Measurements from ENCODE around the gene GSTK1. TPM values are rescaled to one million over a fixed set of nuclear protein-coding genes. Genes with fewer than 3 reads are reported as not detected.
"Not testable (repeated sequence)": the region's sequence is repeated elsewhere in the genome, so short reads cannot be mapped to it uniquely, and the experiment has no call there.

The GSTK1 gene
- 110 and 112 TPM in 2 replicates for total RNA-seq

- DNase-seq = peak; percentile 77
These were observed at the start of gene GSTK1 for GRCh38 chr7:143263266-143264195. TSS of gene GSTK1 (plus strand) at chr7:143263441. CDS start at chr7:143263514, 73 bp downstream.

GRCh38 chr7:143213478-143213877 lies 49.8 kb upstream of the GSTK1 start:
- DNase-seq = not testable (repeated sequence)

GRCh38 chr7:143214789-143215679 lies 48.2 kb upstream of the GSTK1 start:
- DNase-seq = peak; percentile 91

GRCh38 chr7:143216151-143216550 lies 47.1 kb upstream of the GSTK1 start:
- DNase-seq = no peak

GRCh38 chr7:143216686-143217085 lies 46.6 kb upstream of the GSTK1 start:
- DNase-seq = no peak

GRCh38 chr7:143217806-143218205 lies 45.4 kb upstream of the GSTK1 start:
- no peak for DNase-seq

- DNase-seq = no peak
These were observed 42.0 kb upstream of the GSTK1 start for GRCh38 chr7:143221286-143221685.

GRCh38 chr7:143221737-143222136 lies 41.5 kb upstream of the GSTK1 start, which contains the start of gene TAS2R40:
TSS of gene TAS2R40 (plus strand) at chr7:143222037. CDS start at chr7:143222079, 42 bp downstream.
- no peak for DNase-seq

- no peak for DNase-seq
These were observed 40.5 kb upstream of the GSTK1 start for GRCh38 chr7:143222782-143223181.

- no peak for DNase-seq
These were observed 39.5 kb upstream of the GSTK1 start for GRCh38 chr7:143223784-143224183.

- no peak for DNase-seq
These were observed 38.2 kb upstream of the GSTK1 start for GRCh38 chr7:143225047-143225446.

- DNase-seq = no peak
These were observed 35.4 kb upstream of the GSTK1 start for GRCh38 chr7:143227806-143228205.

- DNase-seq = no peak
These were observed 34.0 kb upstream of the GSTK1 start for GRCh38 chr7:143229054-143229790.

- no peak for DNase-seq
These were observed 32.4 kb upstream of the GSTK1 start for GRCh38 chr7:143230602-143231457.

GRCh38 chr7:143233816-143234532 lies 29.3 kb upstream of the GSTK1 start:
- no peak for DNase-seq

- no peak for DNase-seq
These were observed 28.7 kb upstream of the GSTK1 start for GRCh38 chr7:143234533-143234875.

- DNase-seq = no peak
These were observed 27.7 kb upstream of the GSTK1 start for GRCh38 chr7:143235561-143235960.

- DNase-seq = no peak
These were observed 26.7 kb upstream of the GSTK1 start for GRCh38 chr7:143236408-143236990.

- no peak for DNase-seq
These were observed 25.9 kb upstream of the GSTK1 start for GRCh38 chr7:143237366-143237765.

- DNase-seq = no peak
These were observed 24.8 kb upstream of the GSTK1 start for GRCh38 chr7:143238289-143238980.
